Measurements from ENCODE around the gene CSTF1. TPM values are rescaled to one million over a fixed set of nuclear protein-coding genes. Genes with fewer than 3 reads are reported as not detected.
A peak's percentile ranks its signal among the peaks of the same experiment; 100 is the strongest.

Gene CSTF1
- total and polyA plus RNA-seq, 12 donors, result 5.1 to 53.1 (median 32.8) TPM

DNA sequence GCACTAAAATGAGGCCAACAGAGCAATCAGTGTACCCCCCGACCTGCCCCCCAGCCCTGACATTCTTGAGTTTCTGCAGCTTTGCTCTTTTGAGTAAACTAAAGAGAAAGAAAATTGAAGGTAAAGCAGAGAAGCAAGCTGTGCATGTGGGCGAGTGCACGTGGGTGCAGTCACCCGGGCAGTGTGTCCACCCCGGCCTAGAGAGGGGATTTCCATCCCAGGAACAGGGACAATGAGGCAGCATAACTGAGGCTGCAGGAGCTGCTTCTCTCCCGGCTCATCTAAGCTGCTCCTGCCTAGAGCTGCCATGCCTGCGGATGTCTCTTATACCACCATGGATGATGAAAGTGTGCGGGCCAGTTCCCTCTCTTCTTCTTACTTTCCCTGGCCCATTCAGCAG lies 36.4 kb downstream of the CSTF1 start:
- Histone ChIP-seq H3K27ac (no peak overlapping the region), H3K4me3 (no peak overlapping the region), H3K4me1 (replicated peaks in 1 of 2) (no peaks in the 10 kb centered on the region), H3K27me3 (no peaks in the 10 kb centered on the region), H3K36me3 (replicated peaks in 1 of 2) (no peaks in the 10 kb centered on the region), H3K9me3 (replicated peaks in 1 of 3) (no peaks in the 10 kb centered on the region)
- peak in 2 of 7 donors; percentile 4 to 37 for DNase-seq
- TF ChIP-seq CTCF (IDR thresholded peaks at IDR 0.05), result no peak
- no peak for TF ChIP-seq POLR2A (IDR thresholded peaks at IDR 0.05)
- intact Hi-C loops (cut with DNase I), result no loop called here
- WGBS, 4 donors, result 63 to 80% (median 78%) methylated on average over 8 of the region's 8 CpGs

DNA sequence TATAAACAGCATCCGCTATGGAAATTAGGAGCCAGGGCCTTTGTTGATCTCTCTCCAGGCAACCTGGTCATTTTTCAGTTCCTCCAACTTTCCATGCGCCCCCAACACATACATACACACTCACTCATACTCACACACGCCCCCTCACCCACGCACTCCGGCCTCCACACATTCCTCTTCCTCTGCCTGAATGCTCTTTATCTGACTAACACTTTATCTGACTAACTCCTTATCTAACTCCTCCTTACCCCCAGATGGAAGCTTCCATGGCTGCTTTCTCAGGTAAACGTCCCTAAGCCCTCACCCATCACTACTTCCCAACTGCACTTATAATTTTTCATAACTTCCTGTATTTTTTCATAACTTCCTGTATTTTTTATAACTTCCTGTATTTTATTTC lies 37.1 kb downstream of the CSTF1 start:
- Histone ChIP-seq H3K27me3 (no peaks in the 10 kb centered on the region), H3K27ac (no peak overlapping the region), H3K4me3 (no peak overlapping the region), H3K4me1 (replicated peaks in 1 of 2) (no peaks in the 10 kb centered on the region), H3K9me3 (replicated peaks in 1 of 3) (no peaks in the 10 kb centered on the region), H3K36me3 (replicated peaks in 1 of 2) (no peaks in the 10 kb centered on the region)
- intact Hi-C loops (cut with DNase I), result no loop called here
- DNase-seq, result peak in 2 of 7 donors; percentile 6 to 34
- no peak for TF ChIP-seq CTCF (IDR thresholded peaks at IDR 0.05)
- 56 to 66% (median 61%) methylated on average over 6 of the region's 6 CpGs for WGBS, 4 donors

DNA sequence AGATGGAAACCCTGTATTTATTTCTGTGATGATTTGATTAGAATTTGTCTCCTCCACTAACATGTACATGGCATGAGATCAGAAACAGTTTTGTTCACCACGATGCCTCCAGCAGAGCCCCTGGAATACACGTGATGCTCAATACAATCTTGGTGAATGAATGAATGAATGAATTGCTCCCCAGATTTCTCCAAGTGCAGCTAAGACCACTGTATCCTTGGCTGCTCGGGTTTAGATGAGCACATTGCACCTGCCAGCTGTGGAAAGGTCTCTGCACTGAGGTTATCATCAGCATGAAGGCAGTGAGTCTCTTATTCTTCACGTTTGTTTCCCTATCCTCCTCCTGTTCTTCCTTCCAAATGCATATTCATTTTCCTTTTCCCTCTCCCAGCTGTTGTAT lies 37.5 kb downstream of the CSTF1 start:
- DNase-seq, result peak in 1 of 7 donors; percentile 21
- no peak overlapping the region for H3K4me3 ChIP-seq
- H3K36me3 ChIP-seq (replicated peaks in 1 of 2), result no peaks in the 10 kb centered on the region
- WGBS, 4 donors, result 44 to 49% (median 46%) methylated on average over 4 of the region's 4 CpGs
- no peaks in the 10 kb centered on the region for H3K9me3 ChIP-seq (replicated peaks in 1 of 3)
- no peaks in the 10 kb centered on the region for H3K4me1 ChIP-seq (replicated peaks in 1 of 2)
- H3K27me3 ChIP-seq, result no peaks in the 10 kb centered on the region
- H3K27ac ChIP-seq, result no peak overlapping the region
- TF ChIP-seq CTCF (IDR thresholded peaks at IDR 0.05), result no peak
- TF ChIP-seq POLR2A (IDR thresholded peaks at IDR 0.05), result no peak
- intact Hi-C loops (cut with DNase I), result no loop called here

GRCh38 chr20:56430461-56430860 lies 38.0 kb downstream of the CSTF1 start:
- Histone ChIP-seq H3K36me3 (replicated peaks in 1 of 2) (no peaks in the 10 kb centered on the region), H3K9me3 (replicated peaks in 1 of 3) (no peaks in the 10 kb centered on the region), H3K27ac (no peak overlapping the region), H3K4me1 (replicated peaks in 1 of 2) (no peaks in the 10 kb centered on the region), H3K27me3 (no peaks in the 10 kb centered on the region), H3K4me3 (no peak overlapping the region)
- 57 to 65% (median 60%) methylated on average over 2 to 4 of the region's 4 CpGs for WGBS, 4 donors
- DNase-seq, result peak in 2 of 7 donors; percentile 12 to 35
- TF ChIP-seq POLR2A (IDR thresholded peaks at IDR 0.05), result no peak
- no peak for TF ChIP-seq CTCF (IDR thresholded peaks at IDR 0.05)
- intact Hi-C loops (cut with DNase I), result no loop called here

All from adrenal gland (tissue), 12 donors.